Choroid plexus epithelial cell (primary cell): ENCODE results near the gene EEIG2.

ENCODE experiments used
- DNase-seq: peaks from one replicate; pipeline ENCODE4 v3.0.0-alpha.2; 2010; ENCODE audit warnings: low read depth
- H3K4me3 ChIP-seq: 2 replicates; pipeline ENCODE4 v1.5.1; 2011; ENCODE audit warnings: low read depth, mild to moderate bottlenecking, control low read depth, low read length, moderate library complexity
- CTCF ChIP-seq: conservative IDR thresholded peaks from 2 replicates; pipeline ENCODE4 v1.5.1; 2011; ENCODE audit warnings: low read depth, mild to moderate bottlenecking, control low read depth, inconsistent platforms, low read length, moderate library complexity

The EEIG2 gene

GRCh38 chr1:108523829-108524228, 36.1 kb upstream of the EEIG2 start:
- H3K4me3 ChIP-seq, result no peak overlapping the region
- no peak for DNase-seq
- no peak for TF ChIP-seq CTCF

GRCh38 chr1:108524676-108525075, 35.2 kb upstream of the EEIG2 start:
- DNase-seq, result no peak
- H3K4me3 ChIP-seq, result no peak overlapping the region
- no peak for TF ChIP-seq CTCF

- no peak overlapping the region for H3K4me3 ChIP-seq
- no peak for TF ChIP-seq CTCF
- no peak for DNase-seq
Observed at GRCh38 chr1:108527135-108527534, 32.8 kb upstream of the EEIG2 start.

GRCh38 chr1:108527837-108528236, 32.1 kb upstream of the EEIG2 start:
- no peak overlapping the region for H3K4me3 ChIP-seq
- DNase-seq, result no peak
- no peak for TF ChIP-seq CTCF

- H3K4me3 ChIP-seq, result no peak overlapping the region
- DNase-seq, result no peak
- no peak for TF ChIP-seq CTCF
Observed at GRCh38 chr1:108531444-108531843, 28.5 kb upstream of the EEIG2 start.

- no peak overlapping the region for H3K4me3 ChIP-seq
- no peak for TF ChIP-seq CTCF
- DNase-seq, result no peak
Observed at GRCh38 chr1:108532730-108533129, 27.2 kb upstream of the EEIG2 start.

GRCh38 chr1:108533351-108534083, 26.4 kb upstream of the EEIG2 start:
- TF ChIP-seq CTCF, result no peak
- DNase-seq, result no peak

More at GRCh38 chr1:108533351-108534083, 26.4 kb upstream of the EEIG2 start:
- H3K4me3 ChIP-seq, result no peak overlapping the region
